Endothelial cell of umbilical vein (primary cell): ENCODE data around the gene PRRT4. TPM values are rescaled to one million over a fixed set of nuclear protein-coding genes. Genes with fewer than 3 reads are reported as not detected.
A peak's percentile ranks its signal among the peaks of the same experiment; 100 is the strongest.

Source experiments
- Bru-seq: library from RNA; stranded (reverse); fragments of 400-500 nt; gene quantifications from one replicate; lab custom pipeline; 2021; lab: Mats Ljungman, UMichigan
- BruChase-seq, 2 experiments: library from RNA; stranded (reverse); fragments of 400-500 nt; gene quantifications; one replicate each; lab custom pipeline; 2021; lab: Mats Ljungman, UMichigan
- BruUV-seq: library from RNA; stranded (reverse); fragments of 400-500 nt; replicated peaks from 2 replicates; lab custom pipeline; 2021; lab: Mats Ljungman, UMichigan
- CTCF ChIA-PET: fragments of 300-600, 350-600 bp; sonication (Branson Sonifier 250); formaldehyde crosslinking; loops from one replicate; lab custom pipeline; 2021; ENCODE audit warnings: antibody characterized with exemption, inconsistent platforms; lab: Charles Lee
- POLR2A ChIA-PET: fragments of 300-600, 350-600 bp; sonication (Branson Sonifier 250); formaldehyde crosslinking; loops from one replicate; lab custom pipeline; 2021; ENCODE audit warnings: antibody characterized with exemption, inconsistent platforms; lab: Charles Lee
- DNase-seq: peaks from one replicate; pipeline ENCODE4 v3.0.0-alpha.2; 2011; ENCODE audit warnings: low read depth, low spot score
- FAIRE-seq: peaks from 2 replicates; lab custom pipeline; 2011; peaks lifted over from hg19 to GRCh38; lab: Jason Lieb, UNC
- H2AFZ ChIP-seq: 2 replicates; pipeline ENCODE4 v1.6.0; 2012; ENCODE audit warnings: low read depth, low read length, control low read depth, inconsistent platforms
- H3K27ac ChIP-seq: 2 replicates; pipeline ENCODE4 v1.5.1; 2011; ENCODE audit warnings: low read depth, mild to moderate bottlenecking, control low read depth, low read length, moderate library complexity; ENCODE audit not compliant: insufficient read depth
- H3K27me3 ChIP-seq, 2 experiments: 2 replicates each; pipeline versions ENCODE4 v1.6.0 to v1.6.1; 2011; ENCODE audit warnings: low read length in 2 of 2, mixed read lengths in 1 of 2; ENCODE audit not compliant: control insufficient read depth in 2 of 2, insufficient read depth in 2 of 2
- H3K36me3 ChIP-seq, 2 experiments: 2 replicates in 1 of 2; 3 replicates in 1 of 2; pipeline ENCODE4 v1.5.1; 2011; ENCODE audit warnings: low read length in 2 of 2, mild to moderate bottlenecking in 1 of 2, moderate library complexity in 1 of 2; ENCODE audit not compliant: control insufficient read depth in 2 of 2, insufficient read depth in 2 of 2; ENCODE audit errors: extremely low read depth in 1 of 2
- H3K4me1 ChIP-seq: 3 replicates; pipeline ENCODE4 v1.5.1; 2011; ENCODE audit warnings: mild to moderate bottlenecking, low read length; ENCODE audit not compliant: control insufficient read depth, insufficient read depth; ENCODE audit errors: extremely low read depth
- H3K4me2 ChIP-seq: 2 replicates; pipeline ENCODE4 v1.6.1; 2011; ENCODE audit warnings: low read length, control low read depth, mixed read lengths; ENCODE audit not compliant: insufficient read depth
- H3K4me3 ChIP-seq, 3 experiments: fragments of 200-600 bp in 1 of 3; sonication (generic), shearing (Covaris generic) in 1 of 3; replicated peaks in 1 of 3; 2 replicates each; pipeline ENCODE4 v1.5.1; 2011 to 2016; ENCODE audit warnings: control low read depth in 3 of 3, low read length in 3 of 3, mild to moderate bottlenecking in 2 of 3, inconsistent platforms in 1 of 3, low read depth in 1 of 3, moderate library complexity in 1 of 3; ENCODE audit not compliant: insufficient read depth in 1 of 3
- H3K79me2 ChIP-seq: 2 replicates; pipeline ENCODE4 v1.6.0; 2012; ENCODE audit warnings: low read length, inconsistent platforms; ENCODE audit not compliant: control insufficient read depth, insufficient read depth
- H3K9ac ChIP-seq: replicated peaks from 2 replicates; pipeline ENCODE3; 2011; ENCODE audit warnings: low read length, control low read depth; ENCODE audit not compliant: insufficient read depth; ENCODE audit errors: extremely low read depth
- H3K9me1 ChIP-seq: replicated peaks from 3 replicates; pipeline ENCODE4 v1.6.0; 2011; ENCODE audit warnings: mild to moderate bottlenecking, low read length; ENCODE audit not compliant: control insufficient read depth, insufficient read depth; ENCODE audit errors: extremely low read depth
- H3K9me3 ChIP-seq: replicated peaks from 2 replicates; pipeline ENCODE4 v1.5.1; 2012; ENCODE audit warnings: low read length, inconsistent platforms; ENCODE audit not compliant: control insufficient read depth, insufficient read depth
- H4K20me1 ChIP-seq: replicated peaks from 2 replicates; pipeline ENCODE3; 2011; ENCODE audit warnings: mild to moderate bottlenecking, low read length; ENCODE audit not compliant: control insufficient read depth, insufficient read depth; ENCODE audit errors: extremely low read depth
- CTCF ChIP-seq, 2 donors: IDR thresholded peaks; 1 replicate in 1 of 2; 2 replicates in 1 of 2; pipeline ENCODE4 v1.5.1; 2011; ENCODE audit warnings: low read length in 2 of 2, mild to moderate bottlenecking in 2 of 2, moderate library complexity in 2 of 2, control low read depth in 1 of 2, inconsistent platforms in 1 of 2, low read depth in 1 of 2; ENCODE audit not compliant: insufficient read depth in 1 of 2; ENCODE audit errors: extremely low read depth in 1 of 2
- EZH2 ChIP-seq: IDR thresholded peaks from 2 replicates; pipeline ENCODE4 v1.6.1; 2012; ENCODE audit warnings: borderline replicate concordance, low read depth, mild to moderate bottlenecking, moderate library complexity, low read length, inconsistent platforms; ENCODE audit not compliant: severe bottlenecking
- FOS ChIP-seq: IDR thresholded peaks from 2 replicates; pipeline ENCODE4 v1.6.1; 2011; ENCODE audit warnings: mild to moderate bottlenecking, low read length, moderate library complexity, borderline replicate concordance; ENCODE audit not compliant: insufficient read depth
- GATA2 ChIP-seq: IDR thresholded peaks from 2 replicates; pipeline ENCODE4 v1.7.0; 2011; ENCODE audit warnings: low read depth, mild to moderate bottlenecking, moderate library complexity, mixed read lengths, low read length; ENCODE audit not compliant: insufficient read length, insufficient read depth
- JUN ChIP-seq: IDR thresholded peaks from 2 replicates; pipeline ENCODE4 v1.6.1; 2011; ENCODE audit warnings: borderline replicate concordance, low read depth; ENCODE audit not compliant: insufficient read length, insufficient read depth
- MAX ChIP-seq: IDR thresholded peaks from 2 replicates; pipeline ENCODE4 v1.6.1; 2011; ENCODE audit not compliant: insufficient read depth, insufficient read length
- MYC ChIP-seq: IDR thresholded peaks from one replicate; pipeline ENCODE4 v1.6.1; 2011; ENCODE audit warnings: mild to moderate bottlenecking, low read depth, low read length
- POLR2A ChIP-seq: IDR thresholded peaks from 2 replicates; pipeline ENCODE4 v1.6.1; 2012; ENCODE audit warnings: low read depth, mild to moderate bottlenecking, control low read depth, low read length
- POLR2AphosphoS5 ChIP-seq: IDR thresholded peaks from 2 replicates; pipeline ENCODE4 v1.6.1; 2012; ENCODE audit warnings: low read depth, mild to moderate bottlenecking, control low read depth, low read length, moderate library complexity; ENCODE audit not compliant: insufficient read depth
- dilution Hi-C: fragments of 300-500 bp; cut with MboI; formaldehyde crosslinking; loops from one replicate; pipeline ENCODE4 v1.15.0; 2019; ENCODE audit warnings: low sequenced_read_pairs; ENCODE audit not compliant: extremely low pct_ligation_motif_present
- intact Hi-C: fragments of 100-400 bp; cut with micrococcal nuclease; formaldehyde crosslinking; loops from one replicate; pipeline ENCODE4 v1.10.0; 2022
- long read RNA-seq: library from polyadenylated mRNA; stranded (forward); transcript quantifications from one replicate; pipeline ENCODE4 v2.0.0, GENCODE V29; 2021
- polyA minus RNA-seq, 3 experiments: library from RNA; depleted of rRNA, polyadenylated mRNA; stranded (reverse); fragments of >200 nt; gene quantifications; 1 replicate in 1 of 3; 2 replicates in 2 of 3; pipeline ENCODE4 v1.2.3, GENCODE V29; 2011
- polyA plus RNA-seq, 4 experiments: library from polyadenylated mRNA; depleted of rRNA in 3 of 4; stranded (reverse) in 3 of 4; unstranded in 1 of 4; fragments of >200 nt; gene quantifications; 2 replicates each; pipeline versions ENCODE4 v1.2.1 to v1.2.3, GENCODE V29; 2011 to 2012; ENCODE audit warnings: missing spikeins in 1 of 4
- total RNA-seq: library from RNA; stranded (reverse); gene quantifications from 2 replicates; pipeline ENCODE4 v1.2.3, GENCODE V29; 2021

Gene PRRT4
- total RNA-seq = not detected in 2 replicates
- polyA plus RNA-seq = 0.03 and 0.08 TPM in 2 replicates
- 0.01 TPM in 1 of 2 replicates, not detected in the other for polyA plus RNA-seq (2011; cell fraction: cytosol; rRNA removed)
- polyA plus RNA-seq (2011; cell fraction: nucleus; rRNA removed) = not detected in 2 replicates
- not detected in 2 replicates for polyA plus RNA-seq (2012)
- not detected in 2 replicates for polyA minus RNA-seq
- polyA minus RNA-seq (2011; cell fraction: cytosol; rRNA and poly(A)+ RNA removed) = not detected
- not detected in 2 replicates for polyA minus RNA-seq (2011; cell fraction: nucleus; rRNA and poly(A)+ RNA removed)
- Bru-seq, nascent RNA = not detected
- BruChase-seq, experiment 1, labeled RNA remaining after a 6-hour chase = percentile 11 among the genes with signal in this experiment
- BruChase-seq, experiment 2, labeled RNA remaining after a 2-hour chase = not detected
- long read RNA-seq, partial matches to known transcripts = 0 of 1 reads
- long read RNA-seq, other reads (novel, unspliced or antisense) = 1 of 1 reads

GRCh38 chr7:128361411-128362379 is at the start of gene PRRT4:
Gene PRRT4, minus strand, starts transcription at chr7:128361690.
- BruUV-seq = no TSS peak
- no peaks in the 10 kb centered on the region for H3K36me3 ChIP-seq
- peak within 1 kb of the TSS; percentile 63 for H2AFZ ChIP-seq
- no peaks in the 10 kb centered on the region for H3K9me3 ChIP-seq
- CTCF ChIA-PET = interaction anchor here (1.0 to 5.4 kb wide), 6 partner anchors 9 to 26 kb away, joined by 4 to 24 read pairs (median 6); no protein-coding TSS in a partner anchor
- peaks cover 4% of the 10 kb centered on the region for H3K4me1 ChIP-seq
- FAIRE-seq = no peak
- DNase-seq = no peak
- dilution Hi-C loops = no loop called here
- peak within 1 kb of the TSS in 2 of 3 experiments; percentile 9 to 32 for H3K4me3 ChIP-seq
- no peak within 1 kb of the TSS for H3K9ac ChIP-seq
- H3K79me2 ChIP-seq = no peaks in the 10 kb centered on the region
- no peak within 1 kb of the TSS for H3K27ac ChIP-seq
- intact Hi-C loops = loop anchor here (1.0 to 2.0 kb wide), 2 partner anchors 9 to 25 kb away; no protein-coding TSS in a partner anchor
- POLR2A ChIA-PET = no interaction called here
- peak within 1 kb of the TSS; percentile 61 for H3K4me2 ChIP-seq
- TF ChIP-seq JUN (no peak), EZH2 (peak; percentile 89)
- H3K9me1 ChIP-seq = no peaks in the 10 kb centered on the region
- no peaks in the 10 kb centered on the region for H4K20me1 ChIP-seq
- H3K27me3 ChIP-seq = peaks cover 56 to 68% of the 10 kb centered on the region in 2 experiments

GRCh38 chr7:128410451-128410753 is 48.9 kb upstream of the PRRT4 start:
- Histone ChIP-seq H3K4me2 (peak overlapping the region; percentile 79), H3K9ac (peak overlapping the region; percentile 11), H3K79me2 (peaks cover 3% of the 10 kb centered on the region), H2AFZ (peak overlapping the region; percentile 100), H3K9me3 (no peaks in the 10 kb centered on the region), H3K27ac (no peak overlapping the region), H4K20me1 (no peaks in the 10 kb centered on the region), H3K4me3 (peak overlapping the region; percentile 74 to 84 (median 83)), H3K4me1 (peaks cover 13% of the 10 kb centered on the region), H3K9me1 (no peaks in the 10 kb centered on the region), H3K27me3 (peaks cover 2 to 6% of the 10 kb centered on the region in 2 experiments), H3K36me3 (no peaks in the 10 kb centered on the region)
- no peak for DNase-seq
- TF ChIP-seq GATA2 (no peak), POLR2AphosphoS5 (no peak), EZH2 (no peak), JUN (no peak), MYC (no peak), CTCF (IDR thresholded peaks at IDR 0.05; ENCODE audit: extremely low read depth in 1 of 2, insufficient read depth in 1 of 2, low read depth in 1 of 2, low read length in 2 of 2) (no peak), POLR2A (no peak), MAX (no peak), FOS (no peak)
- intact Hi-C loops = no loop called here
- FAIRE-seq = peak; percentile 77
- dilution Hi-C loops = no loop called here
- CTCF ChIA-PET = interaction anchor here (0.6 to 17.5 kb wide), 7 partner anchors 8 to 63 kb away, joined by 4 to 209 read pairs (median 5); no protein-coding TSS in a partner anchor
- POLR2A ChIA-PET = no interaction called here
- no TSS peak for BruUV-seq
